Adrenal gland (tissue), 5 donors: ENCODE data around the gene PLA2G4B.

Source experiments
- POLR2A ChIP-seq, 2 donors: fragments of 450-650 bp; IDR thresholded peaks; one replicate each; pipeline ENCODE4 v1.6.1; 2017; ENCODE audit warnings: antibody characterized with exemption in 2 of 2, mild to moderate bottlenecking in 2 of 2, moderate library complexity in 1 of 2
- TF ChIP-seq, protein P1 (sequence below), 6 experiments: fragments of 450-650 bp in 4 of 6; fragments of 200-600 bp in 2 of 6; sonication (generic) in 1 of 6; IDR thresholded peaks; 1 replicate in 5 of 6; 2 replicates in 1 of 6; pipeline versions ENCODE4 v1.5.1 to v1.8.0; 2016 to 2021; ENCODE audit warnings: antibody characterized with exemption in 6 of 6, mild to moderate bottlenecking in 2 of 6, moderate library complexity in 1 of 6
- donor health status: DM: no; HTN: no; CAD: no.

DNA sequence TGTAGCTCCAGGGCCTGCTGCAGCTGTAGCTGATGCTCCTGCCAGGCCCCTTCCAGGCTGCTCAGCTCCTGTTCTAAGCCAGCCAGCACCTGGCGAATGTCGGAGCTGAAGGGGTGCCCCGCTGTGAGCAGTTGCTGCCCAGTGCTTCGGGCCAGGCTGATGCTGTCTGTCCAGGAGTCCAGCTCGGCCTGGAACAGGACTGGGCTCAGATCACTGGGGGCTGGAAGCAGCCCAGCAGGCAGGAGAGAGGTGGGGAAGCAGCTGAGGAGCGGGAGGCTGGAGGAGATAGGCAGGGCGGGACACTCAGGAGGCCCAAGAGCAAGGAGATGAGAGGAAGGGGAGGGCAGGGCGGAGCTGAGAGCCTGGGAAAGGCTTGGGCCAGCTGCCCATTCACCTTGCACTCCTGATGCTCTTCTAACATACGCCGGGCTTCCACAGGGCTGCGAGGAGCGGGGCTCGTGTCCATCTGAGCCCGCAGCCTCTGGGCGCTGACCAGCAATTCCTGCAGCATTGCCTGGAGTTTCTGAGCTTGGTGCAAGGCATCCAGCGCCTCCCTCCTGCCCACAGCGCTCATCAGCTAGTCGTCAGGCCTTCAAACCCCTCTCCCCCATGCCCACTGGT is 23.2 kb downstream of the PLA2G4B start:
- TF ChIP-seq, protein P1, sequence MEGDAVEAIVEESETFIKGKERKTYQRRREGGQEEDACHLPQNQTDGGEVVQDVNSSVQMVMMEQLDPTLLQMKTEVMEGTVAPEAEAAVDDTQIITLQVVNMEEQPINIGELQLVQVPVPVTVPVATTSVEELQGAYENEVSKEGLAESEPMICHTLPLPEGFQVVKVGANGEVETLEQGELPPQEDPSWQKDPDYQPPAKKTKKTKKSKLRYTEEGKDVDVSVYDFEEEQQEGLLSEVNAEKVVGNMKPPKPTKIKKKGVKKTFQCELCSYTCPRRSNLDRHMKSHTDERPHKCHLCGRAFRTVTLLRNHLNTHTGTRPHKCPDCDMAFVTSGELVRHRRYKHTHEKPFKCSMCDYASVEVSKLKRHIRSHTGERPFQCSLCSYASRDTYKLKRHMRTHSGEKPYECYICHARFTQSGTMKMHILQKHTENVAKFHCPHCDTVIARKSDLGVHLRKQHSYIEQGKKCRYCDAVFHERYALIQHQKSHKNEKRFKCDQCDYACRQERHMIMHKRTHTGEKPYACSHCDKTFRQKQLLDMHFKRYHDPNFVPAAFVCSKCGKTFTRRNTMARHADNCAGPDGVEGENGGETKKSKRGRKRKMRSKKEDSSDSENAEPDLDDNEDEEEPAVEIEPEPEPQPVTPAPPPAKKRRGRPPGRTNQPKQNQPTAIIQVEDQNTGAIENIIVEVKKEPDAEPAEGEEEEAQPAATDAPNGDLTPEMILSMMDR (IDR thresholded peaks at IDR 0.05): no peak
- TF ChIP-seq POLR2A (IDR thresholded peaks at IDR 0.05): no peak
